Endothelial cell of umbilical vein (primary cell): ENCODE measurements around the gene ADCYAP1R1. TPM values are rescaled to one million over a fixed set of nuclear protein-coding genes. Genes with fewer than 3 reads are reported as not detected.

Source experiments
- BruUV-seq: library from RNA; stranded (reverse); fragments of 400-500 nt; replicated peaks from 2 replicates; lab custom pipeline; 2021; lab: Mats Ljungman, UMichigan
- CTCF ChIA-PET: fragments of 300-600, 350-600 bp; sonication (Branson Sonifier 250); formaldehyde crosslinking; loops from one replicate; lab custom pipeline; 2021; ENCODE audit warnings: antibody characterized with exemption, inconsistent platforms; lab: Charles Lee
- POLR2A ChIA-PET: fragments of 300-600, 350-600 bp; sonication (Branson Sonifier 250); formaldehyde crosslinking; loops from one replicate; lab custom pipeline; 2021; ENCODE audit warnings: antibody characterized with exemption, inconsistent platforms; lab: Charles Lee
- DNase-seq: peaks from one replicate; pipeline ENCODE4 v3.0.0-alpha.2; 2011; ENCODE audit warnings: low read depth, low spot score
- FAIRE-seq: peaks from 2 replicates; lab custom pipeline; 2011; peaks lifted over from hg19 to GRCh38; lab: Jason Lieb, UNC
- H2AFZ ChIP-seq: 2 replicates; pipeline ENCODE4 v1.6.0; 2012; ENCODE audit warnings: low read depth, low read length, control low read depth, inconsistent platforms
- H3K27ac ChIP-seq: 2 replicates; pipeline ENCODE4 v1.5.1; 2011; ENCODE audit warnings: low read depth, mild to moderate bottlenecking, control low read depth, low read length, moderate library complexity; ENCODE audit not compliant: insufficient read depth
- H3K27me3 ChIP-seq, 2 experiments: 2 replicates each; pipeline versions ENCODE4 v1.6.0 to v1.6.1; 2011; ENCODE audit warnings: low read length in 2 of 2, mixed read lengths in 1 of 2; ENCODE audit not compliant: control insufficient read depth in 2 of 2, insufficient read depth in 2 of 2
- H3K36me3 ChIP-seq, 2 experiments: 2 replicates in 1 of 2; 3 replicates in 1 of 2; pipeline ENCODE4 v1.5.1; 2011; ENCODE audit warnings: low read length in 2 of 2, mild to moderate bottlenecking in 1 of 2, moderate library complexity in 1 of 2; ENCODE audit not compliant: control insufficient read depth in 2 of 2, insufficient read depth in 2 of 2; ENCODE audit errors: extremely low read depth in 1 of 2
- H3K4me1 ChIP-seq: 3 replicates; pipeline ENCODE4 v1.5.1; 2011; ENCODE audit warnings: mild to moderate bottlenecking, low read length; ENCODE audit not compliant: control insufficient read depth, insufficient read depth; ENCODE audit errors: extremely low read depth
- H3K4me2 ChIP-seq: 2 replicates; pipeline ENCODE4 v1.6.1; 2011; ENCODE audit warnings: low read length, control low read depth, mixed read lengths; ENCODE audit not compliant: insufficient read depth
- H3K4me3 ChIP-seq, 3 experiments: fragments of 200-600 bp in 1 of 3; sonication (generic), shearing (Covaris generic) in 1 of 3; replicated peaks in 1 of 3; 2 replicates each; pipeline ENCODE4 v1.5.1; 2011 to 2016; ENCODE audit warnings: control low read depth in 3 of 3, low read length in 3 of 3, mild to moderate bottlenecking in 2 of 3, inconsistent platforms in 1 of 3, low read depth in 1 of 3, moderate library complexity in 1 of 3; ENCODE audit not compliant: insufficient read depth in 1 of 3
- H3K79me2 ChIP-seq: 2 replicates; pipeline ENCODE4 v1.6.0; 2012; ENCODE audit warnings: low read length, inconsistent platforms; ENCODE audit not compliant: control insufficient read depth, insufficient read depth
- H3K9ac ChIP-seq: replicated peaks from 2 replicates; pipeline ENCODE3; 2011; ENCODE audit warnings: low read length, control low read depth; ENCODE audit not compliant: insufficient read depth; ENCODE audit errors: extremely low read depth
- H3K9me1 ChIP-seq: replicated peaks from 3 replicates; pipeline ENCODE4 v1.6.0; 2011; ENCODE audit warnings: mild to moderate bottlenecking, low read length; ENCODE audit not compliant: control insufficient read depth, insufficient read depth; ENCODE audit errors: extremely low read depth
- H3K9me3 ChIP-seq: replicated peaks from 2 replicates; pipeline ENCODE4 v1.5.1; 2012; ENCODE audit warnings: low read length, inconsistent platforms; ENCODE audit not compliant: control insufficient read depth, insufficient read depth
- H4K20me1 ChIP-seq: replicated peaks from 2 replicates; pipeline ENCODE3; 2011; ENCODE audit warnings: mild to moderate bottlenecking, low read length; ENCODE audit not compliant: control insufficient read depth, insufficient read depth; ENCODE audit errors: extremely low read depth
- CTCF ChIP-seq, 2 donors: IDR thresholded peaks; 1 replicate in 1 of 2; 2 replicates in 1 of 2; pipeline ENCODE4 v1.5.1; 2011; ENCODE audit warnings: low read length in 2 of 2, mild to moderate bottlenecking in 2 of 2, moderate library complexity in 2 of 2, control low read depth in 1 of 2, inconsistent platforms in 1 of 2, low read depth in 1 of 2; ENCODE audit not compliant: insufficient read depth in 1 of 2; ENCODE audit errors: extremely low read depth in 1 of 2
- EZH2 ChIP-seq: IDR thresholded peaks from 2 replicates; pipeline ENCODE4 v1.6.1; 2012; ENCODE audit warnings: borderline replicate concordance, low read depth, mild to moderate bottlenecking, moderate library complexity, low read length, inconsistent platforms; ENCODE audit not compliant: severe bottlenecking
- FOS ChIP-seq: IDR thresholded peaks from 2 replicates; pipeline ENCODE4 v1.6.1; 2011; ENCODE audit warnings: mild to moderate bottlenecking, low read length, moderate library complexity, borderline replicate concordance; ENCODE audit not compliant: insufficient read depth
- GATA2 ChIP-seq: IDR thresholded peaks from 2 replicates; pipeline ENCODE4 v1.7.0; 2011; ENCODE audit warnings: low read depth, mild to moderate bottlenecking, moderate library complexity, mixed read lengths, low read length; ENCODE audit not compliant: insufficient read length, insufficient read depth
- JUN ChIP-seq: IDR thresholded peaks from 2 replicates; pipeline ENCODE4 v1.6.1; 2011; ENCODE audit warnings: borderline replicate concordance, low read depth; ENCODE audit not compliant: insufficient read length, insufficient read depth
- MAX ChIP-seq: IDR thresholded peaks from 2 replicates; pipeline ENCODE4 v1.6.1; 2011; ENCODE audit not compliant: insufficient read depth, insufficient read length
- MYC ChIP-seq: IDR thresholded peaks from one replicate; pipeline ENCODE4 v1.6.1; 2011; ENCODE audit warnings: mild to moderate bottlenecking, low read depth, low read length
- POLR2A ChIP-seq: IDR thresholded peaks from 2 replicates; pipeline ENCODE4 v1.6.1; 2012; ENCODE audit warnings: low read depth, mild to moderate bottlenecking, control low read depth, low read length
- POLR2AphosphoS5 ChIP-seq: IDR thresholded peaks from 2 replicates; pipeline ENCODE4 v1.6.1; 2012; ENCODE audit warnings: low read depth, mild to moderate bottlenecking, control low read depth, low read length, moderate library complexity; ENCODE audit not compliant: insufficient read depth
- dilution Hi-C: fragments of 300-500 bp; cut with MboI; formaldehyde crosslinking; loops from one replicate; pipeline ENCODE4 v1.15.0; 2019; ENCODE audit warnings: low sequenced_read_pairs; ENCODE audit not compliant: extremely low pct_ligation_motif_present
- intact Hi-C: fragments of 100-400 bp; cut with micrococcal nuclease; formaldehyde crosslinking; loops from one replicate; pipeline ENCODE4 v1.10.0; 2022
- polyA plus RNA-seq, 4 experiments: library from polyadenylated mRNA; depleted of rRNA in 3 of 4; stranded (reverse) in 3 of 4; unstranded in 1 of 4; fragments of >200 nt; gene quantifications; 2 replicates each; pipeline versions ENCODE4 v1.2.1 to v1.2.3, GENCODE V29; 2011 to 2012; ENCODE audit warnings: missing spikeins in 1 of 4
- total RNA-seq: library from RNA; stranded (reverse); gene quantifications from 2 replicates; pipeline ENCODE4 v1.2.3, GENCODE V29; 2021

Gene ADCYAP1R1
- total and polyA plus RNA-seq, 2 donors (not counting 3 experiments of a cell fraction or from before 2014, with no cell fraction given) = 0.04 TPM; not detected in 1

- H2AFZ ChIP-seq = no peak overlapping the region
- H3K36me3 ChIP-seq = no peaks in the 10 kb centered on the region
- dilution Hi-C loops = no loop called here
- TF ChIP-seq JUN (no peak), MAX (no peak), GATA2 (no peak), POLR2AphosphoS5 (no peak), CTCF (IDR thresholded peaks at IDR 0.05; ENCODE audit: extremely low read depth in 1 of 2, insufficient read depth in 1 of 2, low read depth in 1 of 2, low read length in 2 of 2) (no peak), MYC (no peak), POLR2A (no peak), EZH2 (no peak), FOS (no peak)
- no peak for DNase-seq
- intact Hi-C loops = no loop called here
- no peak overlapping the region for H3K4me2 ChIP-seq
- H4K20me1 ChIP-seq = no peaks in the 10 kb centered on the region
- H3K4me3 ChIP-seq = no peak overlapping the region
- ChIA-PET POLR2A (no interaction called here), CTCF (no interaction called here)
- peaks cover 0 to 8% of the 10 kb centered on the region in 2 experiments for H3K27me3 ChIP-seq
- no peaks in the 10 kb centered on the region for H3K9me1 ChIP-seq
- H3K9me3 ChIP-seq = no peaks in the 10 kb centered on the region
- no peaks in the 10 kb centered on the region for H3K79me2 ChIP-seq
- H3K4me1 ChIP-seq = no peaks in the 10 kb centered on the region
- no TSS peak for BruUV-seq
- no peak overlapping the region for H3K27ac ChIP-seq
- FAIRE-seq = no peak
- no peak overlapping the region for H3K9ac ChIP-seq
Observed at GRCh38 chr7:31091924-31092434, 39.9 kb downstream of the ADCYAP1R1 start.
